Measurements from ENCODE around the gene IL1RAPL1. TPM values are rescaled to one million over a fixed set of nuclear protein-coding genes. Genes with fewer than 3 reads are reported as not detected.
A peak's percentile ranks its signal among the peaks of the same experiment; 100 is the strongest.

IL1RAPL1 gene
- total RNA-seq, 2 donors from 2014 or later = 1.6 to 1.7 TPM

- no peak for DNase-seq
- intact Hi-C loops (cut with DNase I) = no loop called here
- ATAC-seq = no peak
These were observed 860.6 kb downstream of the IL1RAPL1 start for GRCh38 chrX:29447867-29448266.

- ATAC-seq (no peak), DNase-seq (no peak)
- intact Hi-C loops (cut with DNase I) = no loop called here
These were observed 866.1 kb downstream of the IL1RAPL1 start for GRCh38 chrX:29453333-29453732.

GRCh38 chrX:29455702-29456101 is 868.5 kb downstream of the IL1RAPL1 start:
- DNase-seq (no peak), ATAC-seq (no peak)
- intact Hi-C loops (cut with DNase I) = no loop called here

GRCh38 chrX:29461039-29461438 is 873.8 kb downstream of the IL1RAPL1 start:
- no peak for DNase-seq
- no peak for ATAC-seq
- intact Hi-C loops (cut with DNase I) = no loop called here

- intact Hi-C loops (cut with DNase I) = no loop called here
These were observed 879.2 kb downstream of the IL1RAPL1 start for GRCh38 chrX:29466456-29466855.

GRCh38 chrX:29468911-29469494 is 881.8 kb downstream of the IL1RAPL1 start:
- ATAC-seq (no peak), DNase-seq (no peak)
- intact Hi-C loops (cut with DNase I) = no loop called here

More at GRCh38 chrX:29466456-29466855, 879.2 kb downstream of the IL1RAPL1 start:
- DNase-seq = no peak
- no peak for ATAC-seq

GRCh38 chrX:29470030-29470429 is 882.8 kb downstream of the IL1RAPL1 start:
- no peak for DNase-seq
- ATAC-seq = no peak
- intact Hi-C loops (cut with DNase I) = no loop called here

GRCh38 chrX:29471829-29472228 is 884.6 kb downstream of the IL1RAPL1 start:
- no peak for DNase-seq
- intact Hi-C loops (cut with DNase I) = no loop called here
- no peak for ATAC-seq

GRCh38 chrX:29477878-29478277 is 890.6 kb downstream of the IL1RAPL1 start:
- ATAC-seq (no peak), DNase-seq (no peak)
- intact Hi-C loops (cut with DNase I) = no loop called here

- DNase-seq (no peak), ATAC-seq (peak in 1 of 2 donors; percentile 75)
- intact Hi-C loops (cut with DNase I) = no loop called here
These were observed 891.3 kb downstream of the IL1RAPL1 start for GRCh38 chrX:29478336-29479069.

- DNase-seq (no peak), ATAC-seq (no peak)
- intact Hi-C loops (cut with DNase I) = no loop called here
These were observed 900.0 kb downstream of the IL1RAPL1 start for GRCh38 chrX:29487214-29487613.

GRCh38 chrX:29487714-29488113 is 900.5 kb downstream of the IL1RAPL1 start:
- DNase-seq (no peak), ATAC-seq (no peak)
- intact Hi-C loops (cut with DNase I) = no loop called here

GRCh38 chrX:29488919-29489318 is 901.7 kb downstream of the IL1RAPL1 start:
- DNase-seq (no peak), ATAC-seq (no peak)
- intact Hi-C loops (cut with DNase I) = no loop called here

GRCh38 chrX:29490606-29491005 is 903.4 kb downstream of the IL1RAPL1 start:
- no peak for DNase-seq
- no peak for ATAC-seq
- intact Hi-C loops (cut with DNase I) = no loop called here

GRCh38 chrX:29491659-29492058 is 904.4 kb downstream of the IL1RAPL1 start:
- intact Hi-C loops (cut with DNase I) = no loop called here
- DNase-seq = no peak
- no peak for ATAC-seq

- ATAC-seq = no peak
- intact Hi-C loops (cut with DNase I) = no loop called here
- DNase-seq = no peak
These were observed 909.5 kb downstream of the IL1RAPL1 start for GRCh38 chrX:29496636-29497180.

GRCh38 chrX:29506729-29507128 is 919.5 kb downstream of the IL1RAPL1 start:
- ATAC-seq = no peak
- DNase-seq = no peak
- intact Hi-C loops (cut with DNase I) = no loop called here

- no peak for ATAC-seq
- no peak for DNase-seq
- intact Hi-C loops (cut with DNase I) = no loop called here
These were observed 930.9 kb downstream of the IL1RAPL1 start for GRCh38 chrX:29518100-29518499.

GRCh38 chrX:29528281-29528680 is 941.0 kb downstream of the IL1RAPL1 start:
- intact Hi-C loops (cut with DNase I) = no loop called here
- DNase-seq (no peak), ATAC-seq (no peak)

GRCh38 chrX:29530501-29530900 is 943.3 kb downstream of the IL1RAPL1 start:
- DNase-seq (no peak), ATAC-seq (no peak)
- intact Hi-C loops (cut with DNase I) = no loop called here

GRCh38 chrX:29531336-29531735 is 944.1 kb downstream of the IL1RAPL1 start:
- intact Hi-C loops (cut with DNase I) = no loop called here
- DNase-seq (no peak), ATAC-seq (no peak)
